Activated CD8-positive, alpha-beta memory T cell treated with anti-CD3 and anti-CD28 coated beads for 36 hours (primary cell): Measurements from ENCODE around the gene F5. TPM values are rescaled to one million over a fixed set of nuclear protein-coding genes. Genes with fewer than 3 reads are reported as not detected.

ENCODE experiments used
- CTCF ChIA-PET: fragments of 350-600 bp; sonication (Branson Sonifier 250); formaldehyde crosslinking; loops from one replicate; lab custom pipeline; 2021; ENCODE audit warnings: antibody characterized with exemption; lab: Charles Lee
- POLR2A ChIA-PET: fragments of 350-600 bp; sonication (Branson Sonifier 250); formaldehyde crosslinking; loops from one replicate; lab custom pipeline; 2021; ENCODE audit warnings: antibody characterized with exemption; lab: Charles Lee
- total RNA-seq, 2 experiments: library from RNA; stranded (reverse); gene quantifications; one replicate each; pipeline ENCODE4 v1.2.3, GENCODE V29; 2021

F5 gene
- 10 to 100 TPM; 88.5 to 90.5 TPM for total RNA-seq

- ChIA-PET POLR2A (interaction anchor here (0.6 to 1.5 kb wide), 3 partner anchors 10 to 115 kb away, joined by 3 to 7 read pairs (median 3); no protein-coding TSS in a partner anchor), CTCF (interaction anchor here (0.8 to 2.2 kb wide), 8 partner anchors 9 to 223 kb away, joined by 3 to 8 read pairs (median 4); no protein-coding TSS in a partner anchor)
Observed at GRCh38 chr1:169586395-169587255, at the start of gene F5. Gene F5, minus strand, starts transcription at chr1:169586481. Its CDS starts 95 bp downstream, at chr1:169586386.

GRCh38 chr1:169634877-169635276 is 48.6 kb upstream of the F5 start:
- POLR2A ChIA-PET, result no interaction called here
- CTCF ChIA-PET, result no interaction called here

- ChIA-PET CTCF (no interaction called here), POLR2A (no interaction called here)
Observed at GRCh38 chr1:169634145-169634544, 47.9 kb upstream of the F5 start.

GRCh38 chr1:169631249-169631648 is 45.0 kb upstream of the F5 start:
- ChIA-PET POLR2A (no interaction called here), CTCF (no interaction called here)

GRCh38 chr1:169630006-169630405 is 43.7 kb upstream of the F5 start, which contains the start of gene SELP:
Gene SELP, minus strand, starts transcription at chr1:169630124. Its CDS starts 50 bp downstream, at chr1:169630074.
- POLR2A ChIA-PET, result no interaction called here

GRCh38 chr1:169624912-169625311 is 38.6 kb upstream of the F5 start:
- POLR2A ChIA-PET, result no interaction called here
- CTCF ChIA-PET, result no interaction called here

More at GRCh38 chr1:169630006-169630405, 43.7 kb upstream of the F5 start, which contains the start of gene SELP:
- CTCF ChIA-PET, result no interaction called here

GRCh38 chr1:169624122-169624521 is 37.8 kb upstream of the F5 start:
- POLR2A ChIA-PET, result no interaction called here
- CTCF ChIA-PET, result no interaction called here

- ChIA-PET CTCF (no interaction called here), POLR2A (no interaction called here)
Observed at GRCh38 chr1:169623132-169623926, 37.0 kb upstream of the F5 start.

GRCh38 chr1:169620565-169620964 is 34.3 kb upstream of the F5 start:
- CTCF ChIA-PET, result interaction anchor here (0.7 kb wide), 2 partner anchors 13 to 70 kb away, joined by 4 to 5 read pairs; no protein-coding TSS in a partner anchor
- POLR2A ChIA-PET, result no interaction called here

- ChIA-PET POLR2A (no interaction called here), CTCF (no interaction called here)
Observed at GRCh38 chr1:169618367-169618766, 32.1 kb upstream of the F5 start.

GRCh38 chr1:169615803-169616202 is 29.5 kb upstream of the F5 start:
- ChIA-PET CTCF (interaction anchor here (0.6 kb wide), 1 partner anchor 1344 kb away, joined by 6 read pairs; no protein-coding TSS in a partner anchor), POLR2A (no interaction called here)

- ChIA-PET POLR2A (interaction anchor here (0.6 kb wide), 1 partner anchor 66 kb away, joined by 3 read pairs; no protein-coding TSS in a partner anchor), CTCF (interaction anchor here (1.3 kb wide), 1 partner anchor 9 kb away, joined by 3 read pairs; no protein-coding TSS in a partner anchor)
Observed at GRCh38 chr1:169610858-169611257, 24.6 kb upstream of the F5 start.

GRCh38 chr1:169610108-169610507 is 23.8 kb upstream of the F5 start:
- ChIA-PET POLR2A (no interaction called here), CTCF (interaction anchor here (0.6 to 1.3 kb wide), 2 partner anchors 8 to 27 kb away, joined by 3 read pairs; no protein-coding TSS in a partner anchor)

- POLR2A ChIA-PET, result no interaction called here
Observed at GRCh38 chr1:169608226-169608625, 21.9 kb upstream of the F5 start.

GRCh38 chr1:169604781-169605560 is 18.7 kb upstream of the F5 start:
- ChIA-PET CTCF (no interaction called here), POLR2A (interaction anchor here (0.6 kb wide), 1 partner anchor 1263 kb away, joined by 4 read pairs; no protein-coding TSS in a partner anchor)

More at GRCh38 chr1:169608226-169608625, 21.9 kb upstream of the F5 start:
- CTCF ChIA-PET, result interaction anchor here (0.9 kb wide), 1 partner anchor 12 kb away, joined by 5 read pairs; no protein-coding TSS in a partner anchor

GRCh38 chr1:169601096-169601881 is 15.0 kb upstream of the F5 start:
- ChIA-PET POLR2A (no interaction called here), CTCF (interaction anchor here (1.0 to 2.6 kb wide), 10 partner anchors 9 to 208 kb away, joined by 3 to 26 read pairs (median 4); no protein-coding TSS in a partner anchor)
